ENCODE measurements around the gene WRAP73.

DNA sequence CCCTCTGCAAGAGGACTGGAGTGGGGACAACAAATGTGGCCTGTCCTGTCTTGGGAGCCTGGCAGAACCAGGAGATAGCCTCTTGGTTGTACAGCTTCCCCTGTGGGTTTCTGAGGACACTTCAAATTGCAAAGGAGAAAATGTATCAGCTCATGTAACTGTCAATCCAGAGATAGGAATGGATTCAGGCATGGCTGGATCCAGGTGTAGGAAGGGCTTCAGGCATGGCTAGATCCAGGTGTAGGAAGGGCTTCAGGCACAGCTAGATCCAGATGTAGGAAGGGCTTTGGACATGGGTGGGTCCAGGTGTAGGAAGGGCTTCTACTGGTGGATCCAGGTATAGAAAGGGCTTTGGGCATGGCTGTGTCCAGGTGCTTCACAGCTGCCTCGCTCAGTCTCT is 33.3 kb upstream of the WRAP73 start:
- TF ChIP-seq TAF1 (IDR thresholded peaks at IDR 0.05; ENCODE audit: low read depth) (no peak), NFIC (IDR thresholded peaks at IDR 0.05) (no peak), RAD21 (IDR thresholded peaks at IDR 0.05; ENCODE audit: low read depth) (no peak), TEAD4 (IDR thresholded peaks at IDR 0.05) (no peak), YY1 (IDR thresholded peaks at IDR 0.05; ENCODE audit: low read depth) (no peak), FOXM1 (IDR thresholded peaks at IDR 0.05; ENCODE audit: borderline replicate concordance, low read depth) (no peak)
- TF ChIP-seq, protein P1, sequence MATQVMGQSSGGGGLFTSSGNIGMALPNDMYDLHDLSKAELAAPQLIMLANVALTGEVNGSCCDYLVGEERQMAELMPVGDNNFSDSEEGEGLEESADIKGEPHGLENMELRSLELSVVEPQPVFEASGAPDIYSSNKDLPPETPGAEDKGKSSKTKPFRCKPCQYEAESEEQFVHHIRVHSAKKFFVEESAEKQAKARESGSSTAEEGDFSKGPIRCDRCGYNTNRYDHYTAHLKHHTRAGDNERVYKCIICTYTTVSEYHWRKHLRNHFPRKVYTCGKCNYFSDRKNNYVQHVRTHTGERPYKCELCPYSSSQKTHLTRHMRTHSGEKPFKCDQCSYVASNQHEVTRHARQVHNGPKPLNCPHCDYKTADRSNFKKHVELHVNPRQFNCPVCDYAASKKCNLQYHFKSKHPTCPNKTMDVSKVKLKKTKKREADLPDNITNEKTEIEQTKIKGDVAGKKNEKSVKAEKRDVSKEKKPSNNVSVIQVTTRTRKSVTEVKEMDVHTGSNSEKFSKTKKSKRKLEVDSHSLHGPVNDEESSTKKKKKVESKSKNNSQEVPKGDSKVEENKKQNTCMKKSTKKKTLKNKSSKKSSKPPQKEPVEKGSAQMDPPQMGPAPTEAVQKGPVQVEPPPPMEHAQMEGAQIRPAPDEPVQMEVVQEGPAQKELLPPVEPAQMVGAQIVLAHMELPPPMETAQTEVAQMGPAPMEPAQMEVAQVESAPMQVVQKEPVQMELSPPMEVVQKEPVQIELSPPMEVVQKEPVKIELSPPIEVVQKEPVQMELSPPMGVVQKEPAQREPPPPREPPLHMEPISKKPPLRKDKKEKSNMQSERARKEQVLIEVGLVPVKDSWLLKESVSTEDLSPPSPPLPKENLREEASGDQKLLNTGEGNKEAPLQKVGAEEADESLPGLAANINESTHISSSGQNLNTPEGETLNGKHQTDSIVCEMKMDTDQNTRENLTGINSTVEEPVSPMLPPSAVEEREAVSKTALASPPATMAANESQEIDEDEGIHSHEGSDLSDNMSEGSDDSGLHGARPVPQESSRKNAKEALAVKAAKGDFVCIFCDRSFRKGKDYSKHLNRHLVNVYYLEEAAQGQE (IDR thresholded peaks at IDR 0.05; ENCODE audit: low read depth), result no peak
- TF ChIP-seq, protein P2, sequence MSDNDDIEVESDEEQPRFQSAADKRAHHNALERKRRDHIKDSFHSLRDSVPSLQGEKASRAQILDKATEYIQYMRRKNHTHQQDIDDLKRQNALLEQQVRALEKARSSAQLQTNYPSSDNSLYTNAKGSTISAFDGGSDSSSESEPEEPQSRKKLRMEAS (IDR thresholded peaks at IDR 0.05), result no peak

Measured in Ishikawa (cell line).